RPMI7951 (cell line): ENCODE results near the gene CYLD. TPM values are rescaled to one million over a fixed set of nuclear protein-coding genes. Genes with fewer than 3 reads are reported as not detected.

Source experiments
- DNase-seq: peaks from one replicate; pipeline ENCODE4 v3.0.0-alpha.2; 2012; ENCODE audit warnings: low read depth
- total RNA-seq: library from RNA; depleted of rRNA; stranded (reverse); fragments of >200 nt; shearing (Covaris generic); gene quantifications from 2 replicates; pipeline ENCODE4 v1.2.3, GENCODE V29; 2014; rRNA removed

Gene CYLD
- total RNA-seq, 1 experiment from 2014 or later, result 39.5 TPM

GRCh38 chr16:50842589-50842988, 100.7 kb downstream of the CYLD start:
- DNase-seq, result peak; percentile 13

- DNase-seq, result no peak
Measured at GRCh38 chr16:50844840-50845239, 103.0 kb downstream of the CYLD start.

DNA sequence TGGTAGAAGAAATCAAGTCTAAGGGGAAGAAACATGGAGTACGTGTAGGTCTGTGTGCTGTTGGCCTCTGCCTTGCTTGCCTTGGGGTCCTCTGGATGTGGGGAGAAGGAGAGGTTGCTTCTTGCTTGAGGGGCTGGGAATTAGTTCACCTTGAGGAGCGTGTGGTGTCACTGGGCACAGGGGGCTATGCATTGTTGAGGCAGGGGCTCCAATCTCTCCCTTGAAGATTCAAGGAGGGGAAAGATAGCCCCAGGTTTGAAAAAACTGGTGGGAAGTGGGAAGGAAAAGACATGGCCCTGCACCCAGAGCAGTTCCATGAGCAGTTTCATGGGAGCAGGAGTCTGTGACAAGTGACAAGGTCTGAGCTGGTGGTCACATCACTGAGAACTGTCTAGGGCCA, 103.4 kb downstream of the CYLD start:
- no peak for DNase-seq

- no peak for DNase-seq
Measured at GRCh38 chr16:50846511-50846910, 104.6 kb downstream of the CYLD start.

DNA sequence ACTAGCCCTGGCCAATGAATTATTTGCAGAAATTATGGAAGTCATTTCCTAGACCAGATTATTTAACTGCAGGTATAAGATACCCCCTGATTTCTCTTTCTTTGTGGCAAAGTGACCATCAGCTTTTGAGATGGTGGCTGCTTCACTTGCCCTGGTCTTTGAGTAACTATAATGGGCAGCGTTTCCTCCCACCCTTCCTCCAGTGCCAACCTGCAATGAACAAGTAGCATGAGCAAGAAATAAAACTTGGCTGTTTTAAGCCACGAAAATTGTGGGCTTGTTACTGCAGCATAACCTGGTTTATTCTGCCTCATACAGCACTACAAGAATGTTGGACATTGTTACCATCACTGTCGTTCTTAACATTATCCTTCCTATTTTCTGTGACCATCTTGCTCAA, 105.3 kb downstream of the CYLD start:
- no peak for DNase-seq

GRCh38 chr16:50848755-50849514, 107.0 kb downstream of the CYLD start:
- DNase-seq, result no peak

Other genes with a start within 250 kb of the CYLD start
- 13.6 and 14.2 TPM in 2 replicates for gene NKD1, start 193.7 kb upstream of the CYLD start, total RNA-seq
- gene SNX20, start 60.8 kb upstream of the CYLD start, total RNA-seq, result not detected in 2 replicates
- gene NOD2, start 48.5 kb upstream of the CYLD start, total RNA-seq, result 2.8 and 3.1 TPM in 2 replicates